NK-92 (cell line): ENCODE measurements around the gene TTLL10.

Source experiments
- DNase-seq: peaks from one replicate; lab custom pipeline; 2025; ENCODE audit not compliant: unreplicated experiment; lab: John Stamatoyannopoulos, UW

The TTLL10 gene

GRCh38 chr1:1218524-1219200 is 45.0 kb downstream of the TTLL10 start:
- DNase-seq, result no peak

- DNase-seq, result no peak
These were observed 45.7 kb downstream of the TTLL10 start for GRCh38 chr1:1219341-1219740.

- no peak for DNase-seq
These were observed 46.5 kb downstream of the TTLL10 start for GRCh38 chr1:1220197-1220596.

- no peak for DNase-seq
These were observed 48.4 kb downstream of the TTLL10 start for GRCh38 chr1:1221887-1222574.

GRCh38 chr1:1222575-1223225 is 49.0 kb downstream of the TTLL10 start:
- DNase-seq, result no peak

- no peak for DNase-seq
These were observed 49.6 kb downstream of the TTLL10 start for GRCh38 chr1:1223321-1223720.

- no peak for DNase-seq
These were observed 50.2 kb downstream of the TTLL10 start for GRCh38 chr1:1223891-1224290.

GRCh38 chr1:1225238-1225845 is 51.7 kb downstream of the TTLL10 start:
- no peak for DNase-seq

- no peak for DNase-seq
These were observed 52.2 kb downstream of the TTLL10 start for GRCh38 chr1:1225913-1226312.

GRCh38 chr1:1226566-1227362 is 53.1 kb downstream of the TTLL10 start:
- DNase-seq, result no peak

- DNase-seq, result no peak
These were observed 53.7 kb downstream of the TTLL10 start for GRCh38 chr1:1227386-1227785.

GRCh38 chr1:1228187-1228586 is 54.5 kb downstream of the TTLL10 start:
- no peak for DNase-seq

GRCh38 chr1:1228596-1229321 is 55.1 kb downstream of the TTLL10 start:
- DNase-seq, result no peak

GRCh38 chr1:1229770-1230169 is 56.1 kb downstream of the TTLL10 start:
- DNase-seq, result no peak

- DNase-seq, result no peak
These were observed 57.1 kb downstream of the TTLL10 start for GRCh38 chr1:1230656-1231399.

GRCh38 chr1:1231400-1232207 is 57.9 kb downstream of the TTLL10 start, which contains the start of gene SDF4:
Gene SDF4, minus strand, starts transcription at chr1:1232001. Its CDS starts 3,229 bp downstream, at chr1:1228772.
- peak; percentile 76 for DNase-seq

- DNase-seq, result no peak
These were observed 58.6 kb downstream of the TTLL10 start, which contains the start of gene B3GALT6 for GRCh38 chr1:1232208-1232795. Gene B3GALT6, plus strand, starts transcription at chr1:1232237. Its CDS starts 42 bp downstream, at chr1:1232279.
